Measurements from ENCODE around the gene TMEM95.
A peak's percentile ranks its signal among the peaks of the same experiment; 100 is the strongest.

TMEM95 gene

DNA sequence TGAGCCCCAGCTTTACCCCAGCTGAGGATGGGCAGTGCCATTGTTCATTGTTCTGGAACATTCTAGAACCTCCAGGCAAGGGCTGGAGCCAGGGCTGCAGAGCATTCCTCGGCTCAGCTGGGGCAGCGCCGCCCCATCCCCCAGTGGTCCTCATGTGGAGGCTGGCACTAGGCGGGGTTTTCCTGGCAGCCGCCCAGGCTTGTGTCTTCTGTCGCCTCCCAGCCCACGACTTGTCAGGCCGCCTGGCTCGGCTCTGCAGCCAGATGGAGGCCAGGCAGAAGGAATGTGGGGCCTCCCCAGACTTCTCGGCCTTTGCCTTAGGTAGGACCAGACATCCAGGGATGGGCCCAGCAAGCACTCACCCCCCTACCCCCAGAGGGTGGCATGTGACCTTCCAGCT, at the start of gene TMEM95:
Gene TMEM95 (plus strand): TSS at position 104 of the 400 bp plus-strand sequence. CDS start 49 bp downstream, at position 153.
- Histone ChIP-seq H3K9me3 (ENCODE audit: insufficient read depth, low read length) (no peaks in the 10 kb centered on the region), H2AFZ (ENCODE audit: low read depth, low read length) (no peak within 1 kb of the TSS), H3K9ac (ENCODE audit: low read length) (no peak within 1 kb of the TSS), H3K27ac (ENCODE audit: low read length) (no peak within 1 kb of the TSS), H3K27me3 (ENCODE audit: low read depth, low read length) (no peaks in the 10 kb centered on the region), H3K79me2 (ENCODE audit: low read length) (no peaks in the 10 kb centered on the region), H3K36me3 (replicated peaks; ENCODE audit: low read depth, low read length) (no peaks in the 10 kb centered on the region), H4K20me1 (ENCODE audit: insufficient read depth, low read length) (no peaks in the 10 kb centered on the region), H3K4me2 (ENCODE audit: low read length) (no peak within 1 kb of the TSS), H3K4me3 (ENCODE audit: low read length) (no peak within 1 kb of the TSS), H3K4me1 (ENCODE audit: low read length) (peaks cover 11% of the 10 kb centered on the region)
- TF ChIP-seq, protein P1, sequence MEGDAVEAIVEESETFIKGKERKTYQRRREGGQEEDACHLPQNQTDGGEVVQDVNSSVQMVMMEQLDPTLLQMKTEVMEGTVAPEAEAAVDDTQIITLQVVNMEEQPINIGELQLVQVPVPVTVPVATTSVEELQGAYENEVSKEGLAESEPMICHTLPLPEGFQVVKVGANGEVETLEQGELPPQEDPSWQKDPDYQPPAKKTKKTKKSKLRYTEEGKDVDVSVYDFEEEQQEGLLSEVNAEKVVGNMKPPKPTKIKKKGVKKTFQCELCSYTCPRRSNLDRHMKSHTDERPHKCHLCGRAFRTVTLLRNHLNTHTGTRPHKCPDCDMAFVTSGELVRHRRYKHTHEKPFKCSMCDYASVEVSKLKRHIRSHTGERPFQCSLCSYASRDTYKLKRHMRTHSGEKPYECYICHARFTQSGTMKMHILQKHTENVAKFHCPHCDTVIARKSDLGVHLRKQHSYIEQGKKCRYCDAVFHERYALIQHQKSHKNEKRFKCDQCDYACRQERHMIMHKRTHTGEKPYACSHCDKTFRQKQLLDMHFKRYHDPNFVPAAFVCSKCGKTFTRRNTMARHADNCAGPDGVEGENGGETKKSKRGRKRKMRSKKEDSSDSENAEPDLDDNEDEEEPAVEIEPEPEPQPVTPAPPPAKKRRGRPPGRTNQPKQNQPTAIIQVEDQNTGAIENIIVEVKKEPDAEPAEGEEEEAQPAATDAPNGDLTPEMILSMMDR (IDR thresholded peaks at IDR 0.05; ENCODE audit: low read depth, low read length), result no peak
- no peak for TF ChIP-seq EZH2phosphoT487 (IDR thresholded peaks at IDR 0.05; ENCODE audit: low read depth)

DNA sequence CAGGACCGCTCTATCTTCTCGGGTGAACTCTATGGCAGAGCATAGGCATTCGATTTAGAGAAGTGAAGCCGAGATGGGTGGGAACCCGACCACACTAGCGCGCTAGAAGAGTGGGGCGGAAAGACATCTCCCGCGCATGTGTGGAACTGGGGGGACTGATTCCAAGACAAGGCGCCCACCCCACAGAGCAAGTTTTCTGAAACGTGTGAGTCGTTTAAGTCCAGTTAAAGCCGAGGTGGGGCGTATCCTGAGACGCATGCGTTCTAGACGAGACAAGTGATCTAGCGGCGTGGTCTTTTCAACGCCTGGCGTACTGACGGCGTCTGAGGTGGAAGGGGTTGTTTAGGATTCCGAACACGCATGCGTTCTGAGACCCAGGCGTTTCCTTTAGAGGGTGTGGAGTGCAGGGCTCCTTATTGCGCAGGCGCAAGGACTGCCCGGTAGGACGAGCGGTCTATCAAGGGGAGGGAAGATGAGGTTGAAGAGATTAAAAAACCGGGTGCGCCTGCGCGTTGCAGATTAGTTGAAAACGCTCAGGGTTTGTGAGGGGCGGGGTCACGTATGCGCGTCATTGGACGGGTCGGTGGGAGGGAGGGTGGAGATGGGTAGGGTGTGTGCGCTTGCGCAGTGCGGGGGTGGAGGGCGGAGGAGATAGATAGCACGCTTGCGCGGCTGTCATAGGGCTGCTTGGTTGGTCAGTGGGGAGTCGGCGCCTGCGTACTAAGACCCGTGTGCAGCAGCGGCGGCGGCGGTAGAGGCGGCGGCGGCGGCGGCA, 47.9 kb upstream of the TMEM95 start, which contains the start of gene EIF5A:
Gene EIF5A (plus strand): TSS at position 718 of the 775 bp plus-strand sequence. CDS start 2,008 bp downstream, outside the sequence.
- peak within 1 kb of the TSS; percentile 100 for H3K4me3 ChIP-seq (ENCODE audit: low read length)
- H3K4me2 ChIP-seq (ENCODE audit: low read length), result peak within 1 kb of the TSS; percentile 98

DNA sequence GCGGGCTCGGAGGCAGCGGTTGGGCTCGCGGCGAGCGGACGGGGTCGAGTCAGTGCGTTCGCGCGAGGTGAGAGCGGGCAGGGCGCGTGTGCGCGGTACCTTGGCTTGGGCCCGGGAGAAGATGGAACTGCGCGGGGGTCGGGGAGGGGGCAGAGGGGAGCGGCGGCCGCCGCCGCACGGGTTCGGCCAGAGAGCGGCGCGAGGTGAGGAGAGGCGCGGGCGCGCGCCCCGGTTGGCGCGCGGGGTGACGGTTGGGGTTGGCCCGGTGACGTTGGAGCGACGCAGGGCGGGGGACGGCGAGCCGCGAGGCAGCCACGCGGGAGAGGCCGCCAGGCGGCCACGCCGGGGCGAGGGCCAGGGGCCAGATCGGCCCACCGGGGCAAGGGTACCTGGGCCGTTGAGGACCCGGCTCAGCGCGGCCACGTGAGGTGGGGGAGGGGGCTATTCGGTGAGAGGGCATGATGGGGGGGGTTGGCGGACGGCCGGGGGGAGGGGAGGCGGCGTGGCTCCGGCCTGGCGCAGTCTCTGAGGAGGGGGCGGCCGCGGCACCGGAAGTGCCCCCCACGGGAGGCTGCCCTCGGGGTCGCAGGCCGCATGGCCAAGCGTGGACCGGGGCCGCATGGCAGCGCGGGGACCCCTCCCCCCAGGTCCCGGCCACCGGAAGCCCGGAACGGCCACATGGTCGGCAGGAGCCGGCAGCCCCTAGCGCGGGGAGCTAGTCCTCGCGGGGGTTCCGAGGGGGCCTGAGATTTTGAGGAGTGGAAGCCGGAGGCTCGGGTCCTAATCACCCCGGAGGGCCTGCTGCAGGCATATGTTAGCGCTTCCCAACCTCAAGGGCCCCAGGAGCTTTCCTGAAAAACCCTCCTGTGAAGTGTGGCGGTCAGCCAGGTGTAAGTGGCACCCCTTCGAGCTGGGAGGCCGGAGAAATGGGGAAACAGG, 47.0 kb upstream of the TMEM95 start:
- Histone ChIP-seq H3K27me3 (ENCODE audit: low read depth, low read length) (no peaks in the 10 kb centered on the region), H3K4me3 (ENCODE audit: low read length) (peak overlapping the region; percentile 100), H4K20me1 (ENCODE audit: insufficient read depth, low read length) (peaks cover 37% of the 10 kb centered on the region), H3K36me3 (replicated peaks; ENCODE audit: low read depth, low read length) (peaks cover 40% of the 10 kb centered on the region), H3K27ac (ENCODE audit: low read length) (peak overlapping the region; percentile 99), H3K9me3 (ENCODE audit: insufficient read depth, low read length) (no peaks in the 10 kb centered on the region), H3K4me2 (ENCODE audit: low read length) (peak overlapping the region; percentile 98), H3K9ac (ENCODE audit: low read length) (peak overlapping the region; percentile 100), H2AFZ (ENCODE audit: low read depth, low read length) (no peak overlapping the region), H3K4me1 (ENCODE audit: low read length) (peaks cover 19% of the 10 kb centered on the region), H3K79me2 (ENCODE audit: low read length) (peaks cover 48% of the 10 kb centered on the region)
- TF ChIP-seq, protein P1 (IDR thresholded peaks at IDR 0.05; ENCODE audit: low read depth, low read length), result no peak
- no peak for TF ChIP-seq EZH2phosphoT487 (IDR thresholded peaks at IDR 0.05; ENCODE audit: low read depth)

More for the DNA sequence above, 47.9 kb upstream of the TMEM95 start, which contains the start of gene EIF5A:
- H3K27me3 ChIP-seq (ENCODE audit: low read depth, low read length), result no peaks in the 10 kb centered on the region
- peak within 1 kb of the TSS; percentile 99 for H3K27ac ChIP-seq (ENCODE audit: low read length)
- H3K36me3 ChIP-seq (replicated peaks; ENCODE audit: low read depth, low read length), result peaks cover 33% of the 10 kb centered on the region
- H3K79me2 ChIP-seq (ENCODE audit: low read length), result peaks cover 45% of the 10 kb centered on the region
- peak within 1 kb of the TSS; percentile 100 for H3K9ac ChIP-seq (ENCODE audit: low read length)
- H3K4me1 ChIP-seq (ENCODE audit: low read length), result peaks cover 19% of the 10 kb centered on the region
- no peak for TF ChIP-seq EZH2phosphoT487 (IDR thresholded peaks at IDR 0.05; ENCODE audit: low read depth)
- TF ChIP-seq, protein P1 (IDR thresholded peaks at IDR 0.05; ENCODE audit: low read depth, low read length), result no peak
- peaks cover 30% of the 10 kb centered on the region for H4K20me1 ChIP-seq (ENCODE audit: insufficient read depth, low read length)
- peak within 1 kb of the TSS; percentile 61 for H2AFZ ChIP-seq (ENCODE audit: low read depth, low read length)
- H3K9me3 ChIP-seq (ENCODE audit: insufficient read depth, low read length), result no peaks in the 10 kb centered on the region

All from OCI-LY3 (cell line).